Activated CD4-positive, alpha-beta T cell treated with anti-CD3 and anti-CD28 coated beads for 48 hours (primary cell): ENCODE results near the gene MEST.
"Not testable (repeated sequence)": the region's sequence is repeated elsewhere in the genome, so short reads cannot be mapped to it uniquely, and the experiment has no call there.

Source experiments
- DNase-seq: peaks from one replicate; pipeline ENCODE4 v3.0.0-alpha.2; 2020

Gene MEST

GRCh38 chr7:130527752-130528355 is 36.0 kb downstream of the MEST start:
- not testable (repeated sequence) for DNase-seq

GRCh38 chr7:130529417-130529816 is 37.5 kb downstream of the MEST start:
- DNase-seq: no peak

- DNase-seq: not testable (repeated sequence)
Observed at GRCh38 chr7:130537894-130538293, 46.0 kb downstream of the MEST start.

- not testable (repeated sequence) for DNase-seq
Observed at GRCh38 chr7:130541287-130541686, 49.4 kb downstream of the MEST start.

GRCh38 chr7:130542297-130542696 is 50.4 kb downstream of the MEST start:
- DNase-seq: not testable (repeated sequence)

- no peak for DNase-seq
Observed at GRCh38 chr7:130543487-130544010, 51.7 kb downstream of the MEST start.

GRCh38 chr7:130544356-130544755 is 52.5 kb downstream of the MEST start:
- DNase-seq: no peak

GRCh38 chr7:130553398-130554029 is 61.6 kb downstream of the MEST start:
- no peak for DNase-seq

GRCh38 chr7:130554481-130554880 is 62.6 kb downstream of the MEST start:
- no peak for DNase-seq
